Activated gamma-delta T cell treated with anti-CD3 and anti-CD28 coated beads, Interleukin-2, amount 50 U/mL, for 16 hours (primary cell): ENCODE data around the gene LIMA1.
"Not testable (repeated sequence)": the region's sequence is repeated elsewhere in the genome, so short reads cannot be mapped to it uniquely, and the experiment has no call there.

Experiments
- DNase-seq: peaks from one replicate; pipeline ENCODE4 v3.0.0-alpha.2; 2020; ENCODE audit warnings: low read depth

The LIMA1 gene

GRCh38 chr12:50285253-50285652, 1.9 kb upstream of the LIMA1 start:
- no peak for DNase-seq

- DNase-seq, result no peak
These were observed 545 bp downstream of the LIMA1 start for GRCh38 chr12:50282721-50283228.

GRCh38 chr12:50279501-50279900, 3.8 kb downstream of the LIMA1 start:
- DNase-seq, result no peak

DNA sequence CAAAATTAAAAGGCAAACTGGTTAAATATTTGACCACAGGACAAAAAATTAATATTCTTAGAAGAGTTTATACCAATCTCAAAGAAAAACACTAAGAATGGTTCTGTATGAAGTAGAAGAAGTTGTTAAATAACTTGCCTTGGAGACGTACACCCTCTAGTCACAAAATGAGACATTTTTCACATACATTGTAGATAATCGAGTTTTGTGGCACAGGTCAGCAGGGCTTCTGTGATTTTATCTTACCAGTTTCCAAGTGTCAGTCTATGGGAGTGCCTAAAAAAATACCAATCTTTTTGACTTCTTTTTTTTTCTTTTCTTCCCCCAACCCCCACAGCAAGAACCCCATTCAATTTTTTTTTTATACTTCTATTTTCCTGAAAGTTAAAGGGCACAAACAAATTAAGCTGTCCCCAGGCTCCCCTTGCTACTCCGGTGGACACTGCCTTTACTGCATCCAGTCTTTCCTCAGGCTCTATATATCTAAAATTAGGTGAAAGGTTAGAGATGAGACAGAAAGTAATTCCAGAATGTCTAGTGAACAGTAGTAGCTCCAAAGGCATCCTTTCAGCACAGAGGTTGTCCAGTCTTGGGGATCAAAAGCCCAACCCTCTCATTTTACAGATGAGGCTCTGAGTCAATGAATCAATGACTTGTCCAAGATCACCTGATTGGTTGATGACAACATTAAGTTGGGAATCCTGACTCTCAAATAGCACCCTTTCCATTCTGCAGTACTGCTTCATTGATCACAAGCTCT, 6.2 kb downstream of the LIMA1 start:
- DNase-seq, result no peak

- DNase-seq, result no peak
These were observed 7.3 kb downstream of the LIMA1 start for GRCh38 chr12:50276068-50276467.

GRCh38 chr12:50275556-50275955, 7.8 kb downstream of the LIMA1 start:
- no peak for DNase-seq

GRCh38 chr12:50275127-50275526, 8.2 kb downstream of the LIMA1 start:
- not testable (repeated sequence) for DNase-seq

DNA sequence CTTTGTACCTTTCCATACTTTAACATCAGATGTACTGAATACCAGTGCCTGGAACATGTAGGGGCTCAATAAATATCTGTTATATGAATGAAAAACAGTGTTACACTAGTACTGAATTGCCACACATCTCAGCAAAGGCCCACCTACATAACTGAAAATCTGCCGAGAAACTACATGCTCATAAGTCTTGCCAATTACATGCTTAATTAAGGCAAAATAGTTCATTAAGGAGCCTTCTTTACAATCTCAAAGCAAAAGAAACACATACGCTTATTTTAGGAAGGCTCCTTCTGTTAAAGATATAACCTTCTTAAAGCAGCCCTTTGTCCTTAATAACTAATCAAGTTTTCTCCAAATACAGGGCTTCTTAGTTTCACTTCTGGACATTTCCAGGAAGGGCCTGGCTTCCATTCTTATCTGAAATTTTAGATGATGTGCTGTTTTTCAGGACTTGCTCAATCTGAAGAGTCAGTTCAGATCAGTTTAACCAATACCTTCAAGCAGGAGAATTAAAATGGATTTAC, 11.5 kb downstream of the LIMA1 start:
- DNase-seq, result no peak

GRCh38 chr12:50268482-50268881, 14.8 kb downstream of the LIMA1 start:
- DNase-seq, result no peak

- DNase-seq, result no peak
These were observed 17.4 kb downstream of the LIMA1 start for GRCh38 chr12:50265770-50266524.

DNA sequence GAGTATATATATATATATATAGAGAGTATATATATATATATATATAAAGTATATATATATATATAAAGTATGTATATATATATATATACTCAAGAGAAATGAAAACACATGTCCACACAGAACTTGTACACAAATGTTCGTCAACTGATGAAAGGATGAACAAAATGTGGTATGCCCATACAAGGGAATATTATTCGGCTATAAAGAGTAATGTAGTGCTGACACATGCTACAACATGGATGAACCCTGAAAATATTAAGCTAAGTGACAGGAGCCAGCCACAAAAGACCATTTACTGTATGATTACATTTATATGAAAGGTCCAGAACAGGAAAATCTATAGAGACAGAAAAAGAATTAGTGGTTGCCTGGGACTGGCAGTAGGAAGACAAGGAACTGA, 19.5 kb downstream of the LIMA1 start:
- no peak for DNase-seq

- no peak for DNase-seq
These were observed 21.7 kb downstream of the LIMA1 start for GRCh38 chr12:50261654-50262053.

- no peak for DNase-seq
These were observed 25.2 kb downstream of the LIMA1 start for GRCh38 chr12:50258167-50258551.

- DNase-seq, result no peak
These were observed 25.8 kb downstream of the LIMA1 start for GRCh38 chr12:50257236-50258166.

DNA sequence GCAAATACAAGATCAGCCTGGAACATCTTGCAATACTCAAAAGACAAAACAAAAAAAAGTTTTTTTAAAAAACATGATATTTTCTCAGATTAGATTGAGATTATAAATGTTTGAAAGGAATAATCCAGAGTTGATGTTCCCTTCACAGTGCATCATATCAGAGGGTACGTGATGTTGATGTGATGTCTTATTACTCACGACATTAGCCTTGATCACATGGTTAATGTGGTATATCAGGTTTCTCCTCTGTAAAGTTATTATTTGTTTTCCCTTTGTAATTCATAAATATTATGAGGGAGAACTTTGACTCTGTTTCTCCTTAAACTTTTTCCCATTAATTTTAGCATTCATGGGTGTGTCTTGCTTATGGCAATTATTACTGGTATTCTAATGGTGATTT, 26.6 kb downstream of the LIMA1 start:
- DNase-seq, result no peak

DNA sequence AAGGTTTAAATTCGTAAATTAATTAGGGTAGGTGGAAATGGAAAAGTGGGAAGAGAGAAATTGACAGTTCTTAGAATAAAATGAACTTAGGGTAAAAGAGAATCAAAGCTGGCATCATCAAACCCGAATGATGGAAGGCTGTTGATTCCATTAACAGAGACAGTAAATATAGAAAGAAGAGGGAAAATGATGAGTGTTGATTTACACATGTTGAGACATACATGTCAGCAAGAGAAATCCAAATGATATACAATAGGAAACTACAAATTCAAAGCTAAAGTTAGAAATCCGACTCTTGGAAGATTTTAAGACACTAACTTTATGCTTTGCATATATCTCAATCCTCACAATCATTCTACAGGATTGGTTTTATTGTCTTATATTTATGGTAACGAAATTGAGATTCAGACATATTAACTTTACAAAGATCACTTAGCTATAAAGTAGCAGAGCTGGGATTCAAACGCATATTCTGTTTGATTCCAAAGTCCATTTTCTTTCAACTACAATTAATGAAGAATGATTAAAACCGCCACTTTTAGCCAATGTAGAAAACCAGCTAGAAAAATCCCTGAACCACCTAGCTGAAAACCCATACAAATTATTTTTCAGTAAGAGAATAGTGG, 30.2 kb downstream of the LIMA1 start:
- no peak for DNase-seq

GRCh38 chr12:50251619-50252252, 31.6 kb downstream of the LIMA1 start:
- no peak for DNase-seq

- no peak for DNase-seq
These were observed 33.7 kb downstream of the LIMA1 start for GRCh38 chr12:50249464-50250182.

- DNase-seq, result no peak
These were observed 34.4 kb downstream of the LIMA1 start for GRCh38 chr12:50248883-50249282.

DNA sequence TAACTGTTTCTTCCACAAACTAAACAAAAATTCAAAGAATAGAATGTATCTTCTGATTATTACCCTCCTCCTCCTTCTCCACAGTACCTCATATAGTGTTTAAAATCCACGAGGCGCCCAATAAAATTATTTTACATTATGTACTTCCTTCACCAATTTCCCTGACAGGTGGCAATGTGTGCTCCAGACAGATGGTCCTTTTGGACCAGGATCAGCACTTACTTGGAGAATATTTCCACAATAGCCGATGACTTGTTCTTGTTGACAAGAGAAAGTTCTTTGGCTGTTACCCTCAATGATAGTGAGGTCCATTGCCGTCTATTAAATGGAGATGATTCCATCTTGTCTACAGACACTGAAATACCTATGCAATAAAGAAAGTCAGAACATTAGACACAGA, 34.9 kb downstream of the LIMA1 start:
- DNase-seq, result no peak
